DND-41 (cell line): ENCODE results near the gene APBA3.

Experiments used
- ATAC-seq: fragments of 200-7000 bp; cut with Tn5 transposase; 3 replicates; pipeline ENCODE4 v1.9.1; 2021; ENCODE audit warnings: low read depth; ENCODE audit not compliant: insufficient read depth
- DNase-seq: peaks from one replicate; pipeline ENCODE4 v3.0.0-alpha.2; 2020
- H2AFZ ChIP-seq: 2 replicates; pipeline ENCODE4 v1.6.0; 2012; ENCODE audit warnings: low read depth, low read length
- H3K27ac ChIP-seq: 2 replicates; pipeline ENCODE4 v1.5.1; 2012; ENCODE audit warnings: low read length, inconsistent platforms
- H3K27me3 ChIP-seq: fragments of 200-600 bp; sonication (generic); 2 replicates; pipeline ENCODE4 v1.6.0; 2012; ENCODE audit warnings: low read length, mild to moderate bottlenecking, inconsistent platforms; ENCODE audit not compliant: insufficient read depth, poor library complexity
- H3K36me3 ChIP-seq: 2 replicates; pipeline ENCODE4 v1.5.1; 2012; ENCODE audit warnings: low read length, inconsistent platforms; ENCODE audit not compliant: insufficient read depth
- H3K4me1 ChIP-seq: 2 replicates; pipeline ENCODE4 v1.5.1; 2012; ENCODE audit warnings: mild to moderate bottlenecking, low read length; ENCODE audit not compliant: insufficient read depth
- H3K4me2 ChIP-seq: 2 replicates; pipeline ENCODE4 v1.6.0; 2012; ENCODE audit warnings: mild to moderate bottlenecking, moderate library complexity, low read length, inconsistent platforms; ENCODE audit not compliant: insufficient read depth
- H3K4me3 ChIP-seq, 2 experiments: fragments of 200-600 bp in 1 of 2; shearing (Covaris generic) in 1 of 2; 2 replicates each; pipeline ENCODE4 v1.5.1; 2012 to 2016; ENCODE audit warnings: inconsistent platforms in 2 of 2, low read length in 2 of 2, mild to moderate bottlenecking in 2 of 2, low read depth in 1 of 2, moderate library complexity in 1 of 2
- H3K79me2 ChIP-seq: 2 replicates; pipeline ENCODE4 v1.6.0; 2012; ENCODE audit warnings: low read length, inconsistent platforms; ENCODE audit not compliant: insufficient read depth
- H3K9ac ChIP-seq: 2 replicates; pipeline ENCODE4 v1.6.0; 2012; ENCODE audit warnings: low read depth, mild to moderate bottlenecking, inconsistent platforms, low read length, moderate library complexity
- H3K9me3 ChIP-seq: 2 replicates; pipeline ENCODE4 v1.5.1; 2012; ENCODE audit warnings: low read length, moderate library complexity, mild to moderate bottlenecking, inconsistent platforms; ENCODE audit not compliant: insufficient read depth, severe bottlenecking
- H4K20me1 ChIP-seq: 2 replicates; pipeline ENCODE4 v1.6.0; 2012; ENCODE audit warnings: low read length; ENCODE audit not compliant: insufficient read depth
- CTCF ChIP-seq: IDR thresholded peaks from 2 replicates; pipeline ENCODE4 v1.5.1; 2012; ENCODE audit warnings: borderline replicate concordance, low read length, moderate library complexity, mild to moderate bottlenecking; ENCODE audit not compliant: poor library complexity, severe bottlenecking; ENCODE audit errors: extremely low read depth
- EZH2 ChIP-seq: IDR thresholded peaks from 3 replicates; pipeline ENCODE4 v1.6.1; 2012; ENCODE audit warnings: borderline replicate concordance, low read depth, mild to moderate bottlenecking, moderate library complexity, low read length, inconsistent platforms; ENCODE audit not compliant: severe bottlenecking

APBA3 gene

DNA sequence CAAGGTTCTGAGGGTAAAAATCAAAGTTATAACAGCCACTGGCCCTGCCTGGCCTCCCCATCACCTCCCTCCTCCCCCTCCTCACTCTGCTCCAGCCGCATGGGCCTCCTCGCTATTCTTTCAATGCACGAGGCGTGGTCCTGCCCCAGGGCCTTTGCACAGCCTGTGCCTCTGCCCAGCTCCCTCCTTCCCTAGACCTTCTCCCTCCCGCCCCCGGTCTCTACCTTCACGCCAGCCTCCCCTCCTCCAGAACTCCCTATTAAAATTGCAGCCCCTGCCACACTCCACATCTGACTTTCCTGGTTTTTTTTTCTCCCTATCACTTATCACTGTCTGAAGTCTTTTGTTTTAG lies 7.2 kb upstream of the APBA3 start:
- ATAC-seq, result no peak
- Histone ChIP-seq H3K9me3 (no peaks in the 10 kb centered on the region), H3K4me2 (no peak overlapping the region), H4K20me1 (no peaks in the 10 kb centered on the region), H3K79me2 (no peaks in the 10 kb centered on the region), H3K4me1 (0 out of 2 replicates have a peak, but pooled peaks cover 2% of the 10 kb centered on the region), H3K27ac (no peak overlapping the region), H2AFZ (no peak overlapping the region), H3K27me3 (no peaks in the 10 kb centered on the region), H3K9ac (no peak overlapping the region), H3K36me3 (peaks cover 34% of the 10 kb centered on the region), H3K4me3 (no peak overlapping the region)
- TF ChIP-seq EZH2 (no peak), CTCF (no peak)
- no peak for DNase-seq

DNA sequence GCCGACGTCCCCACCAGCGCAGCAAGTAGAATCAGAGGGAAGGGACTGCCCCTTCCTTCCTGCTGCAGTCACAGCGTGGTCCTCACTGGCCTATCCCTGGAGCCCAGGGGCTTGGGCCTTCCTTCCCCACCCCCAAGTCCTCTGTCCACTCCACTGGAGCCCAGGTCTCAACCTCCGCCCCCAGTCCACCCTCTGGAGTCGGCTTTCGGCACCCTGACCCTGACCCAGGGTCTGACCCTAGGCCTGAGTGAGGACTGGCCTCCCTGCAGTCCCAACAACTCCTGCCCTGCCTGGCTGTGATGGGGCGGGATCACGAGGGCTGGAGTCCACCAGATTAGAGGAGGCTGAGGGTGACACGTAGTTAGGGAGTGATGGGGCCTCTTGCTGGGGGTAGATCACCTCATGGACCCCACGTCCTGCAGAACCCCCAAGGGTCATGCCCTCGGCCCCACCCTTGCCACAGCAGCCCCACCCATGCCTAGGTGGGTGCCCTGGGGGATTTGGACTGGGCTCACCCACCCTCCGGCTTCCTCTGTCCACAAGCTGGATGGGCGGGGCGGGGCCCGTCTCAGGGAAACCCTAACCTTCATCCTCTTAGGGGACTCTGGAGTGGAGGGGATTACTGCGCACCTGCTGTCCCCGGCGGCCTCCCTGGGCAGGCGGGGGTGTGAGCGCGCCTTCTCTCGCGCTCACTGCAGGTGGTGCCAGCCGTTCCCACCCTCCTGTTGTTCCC lies 6.7 kb upstream of the APBA3 start:
- TF ChIP-seq EZH2 (no peak), CTCF (no peak)
- no peak overlapping the region for H3K9ac ChIP-seq
- no peaks in the 10 kb centered on the region for H4K20me1 ChIP-seq
- H3K79me2 ChIP-seq, result peaks cover 4% of the 10 kb centered on the region
- peaks cover 34% of the 10 kb centered on the region for H3K36me3 ChIP-seq
- no peak overlapping the region for H2AFZ ChIP-seq
- ATAC-seq, result no peak
- H3K4me1 ChIP-seq, result peaks cover 7% of the 10 kb centered on the region
- H3K27me3 ChIP-seq, result no peaks in the 10 kb centered on the region
- no peaks in the 10 kb centered on the region for H3K9me3 ChIP-seq
- H3K4me2 ChIP-seq, result no peak overlapping the region
- no peak overlapping the region for H3K4me3 ChIP-seq
- DNase-seq, result no peak
- no peak overlapping the region for H3K27ac ChIP-seq

GRCh38 chr19:3767050-3767449 lies 5.6 kb upstream of the APBA3 start:
- Histone ChIP-seq H2AFZ (no peak overlapping the region), H3K27me3 (no peaks in the 10 kb centered on the region), H4K20me1 (no peaks in the 10 kb centered on the region), H3K9ac (no peak overlapping the region), H3K4me1 (peaks cover 13% of the 10 kb centered on the region), H3K9me3 (no peaks in the 10 kb centered on the region), H3K36me3 (peaks cover 34% of the 10 kb centered on the region), H3K4me3 (no peak overlapping the region), H3K27ac (no peak overlapping the region), H3K79me2 (peaks cover 6% of the 10 kb centered on the region), H3K4me2 (no peak overlapping the region)
- ATAC-seq (no peak), DNase-seq (no peak)
- TF ChIP-seq EZH2, result no peak
- no peak for TF ChIP-seq CTCF
